Activated T-cell treated with anti-CD3 and anti-CD28 coated beads, Interleukin-2, amount 50 U/mL, for 24 hours (primary cell): ENCODE measurements around the gene KDELR3.

Experiments used
- DNase-seq: peaks from one replicate; pipeline ENCODE4 v3.0.0-alpha.2; 2020
- H3K27ac Mint-ChIP-seq: 2 replicates; pipeline ENCODE4 v1.8.0; 2020; ENCODE audit warnings: mild to moderate bottlenecking, mixed read lengths
- H3K27me3 Mint-ChIP-seq: 2 replicates; pipeline ENCODE4 v1.8.0; 2020; ENCODE audit warnings: mixed read lengths
- H3K36me3 Mint-ChIP-seq: 2 replicates; pipeline ENCODE4 v1.8.0; 2020; ENCODE audit warnings: low read depth, mixed read lengths
- H3K4me1 Mint-ChIP-seq: 2 replicates; pipeline ENCODE4 v1.8.0; 2020; ENCODE audit warnings: low read depth, mixed read lengths
- H3K4me3 Mint-ChIP-seq: 2 replicates; pipeline ENCODE4 v1.8.0; 2020; ENCODE audit warnings: mild to moderate bottlenecking, moderate library complexity, mixed read lengths
- H3K9me3 Mint-ChIP-seq: 2 replicates; pipeline ENCODE4 v1.8.0; 2020; ENCODE audit warnings: mixed read lengths

The KDELR3 gene

GRCh38 chr22:38523479-38523878 is 55.6 kb downstream of the KDELR3 start:
- Mint-ChIP-seq H3K27me3 (no peaks in the 10 kb centered on the region), H3K4me1 (no peaks in the 10 kb centered on the region), H3K9me3 (no peaks in the 10 kb centered on the region), H3K27ac (no peak overlapping the region), H3K4me3 (no peak overlapping the region), H3K36me3 (no peaks in the 10 kb centered on the region)
- DNase-seq = no peak

GRCh38 chr22:38524429-38524828 is 56.5 kb downstream of the KDELR3 start:
- H3K9me3 Mint-ChIP-seq = no peaks in the 10 kb centered on the region
- no peak for DNase-seq
- no peak overlapping the region for H3K27ac Mint-ChIP-seq
- no peaks in the 10 kb centered on the region for H3K4me1 Mint-ChIP-seq
- no peak overlapping the region for H3K4me3 Mint-ChIP-seq
- no peaks in the 10 kb centered on the region for H3K36me3 Mint-ChIP-seq
- no peaks in the 10 kb centered on the region for H3K27me3 Mint-ChIP-seq

DNA sequence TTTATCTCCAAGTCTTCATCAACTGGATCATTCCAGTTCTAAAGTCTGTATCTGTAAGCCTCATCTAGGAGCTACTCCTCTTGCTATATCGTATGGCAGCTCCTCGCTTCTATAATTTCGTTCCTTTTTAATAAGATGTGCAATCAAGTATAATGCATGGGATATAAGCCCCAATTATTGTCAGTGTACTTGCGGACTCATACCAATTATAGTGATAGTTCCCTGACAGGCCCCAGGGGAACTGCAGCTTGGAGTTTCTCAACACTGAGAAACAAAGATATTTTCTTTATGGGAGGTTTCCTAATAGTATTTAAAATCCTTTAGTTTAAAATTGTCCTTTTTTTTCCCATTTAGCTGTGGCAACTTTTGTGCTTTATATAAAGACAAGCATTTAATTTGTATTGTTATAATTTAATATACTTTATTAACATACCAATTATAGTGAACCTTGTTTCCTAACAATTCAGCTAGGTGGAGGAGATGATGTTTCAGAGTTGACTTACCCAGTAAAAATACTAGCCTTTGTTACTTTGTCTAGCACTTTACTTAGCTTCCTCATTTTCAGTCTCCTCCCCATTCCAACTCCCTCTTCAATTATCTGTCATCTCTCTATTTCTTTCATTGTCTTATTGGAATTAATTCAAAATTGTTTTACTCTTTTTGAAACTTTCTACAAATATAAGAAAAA is 63.5 kb downstream of the KDELR3 start:
- Mint-ChIP-seq H3K27ac (peak overlapping the region; percentile 90), H3K27me3 (no peaks in the 10 kb centered on the region), H3K9me3 (no peaks in the 10 kb centered on the region), H3K4me3 (peak overlapping the region; percentile 51), H3K4me1 (peaks cover 13% of the 10 kb centered on the region), H3K36me3 (peaks cover 4% of the 10 kb centered on the region)
- no peak for DNase-seq
